Measurements from ENCODE around the gene MBNL2.

GRCh38 chr13:97403893-97404750 is 182.0 kb downstream of the MBNL2 start:
- TF ChIP-seq, protein P1, sequence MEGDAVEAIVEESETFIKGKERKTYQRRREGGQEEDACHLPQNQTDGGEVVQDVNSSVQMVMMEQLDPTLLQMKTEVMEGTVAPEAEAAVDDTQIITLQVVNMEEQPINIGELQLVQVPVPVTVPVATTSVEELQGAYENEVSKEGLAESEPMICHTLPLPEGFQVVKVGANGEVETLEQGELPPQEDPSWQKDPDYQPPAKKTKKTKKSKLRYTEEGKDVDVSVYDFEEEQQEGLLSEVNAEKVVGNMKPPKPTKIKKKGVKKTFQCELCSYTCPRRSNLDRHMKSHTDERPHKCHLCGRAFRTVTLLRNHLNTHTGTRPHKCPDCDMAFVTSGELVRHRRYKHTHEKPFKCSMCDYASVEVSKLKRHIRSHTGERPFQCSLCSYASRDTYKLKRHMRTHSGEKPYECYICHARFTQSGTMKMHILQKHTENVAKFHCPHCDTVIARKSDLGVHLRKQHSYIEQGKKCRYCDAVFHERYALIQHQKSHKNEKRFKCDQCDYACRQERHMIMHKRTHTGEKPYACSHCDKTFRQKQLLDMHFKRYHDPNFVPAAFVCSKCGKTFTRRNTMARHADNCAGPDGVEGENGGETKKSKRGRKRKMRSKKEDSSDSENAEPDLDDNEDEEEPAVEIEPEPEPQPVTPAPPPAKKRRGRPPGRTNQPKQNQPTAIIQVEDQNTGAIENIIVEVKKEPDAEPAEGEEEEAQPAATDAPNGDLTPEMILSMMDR (IDR thresholded peaks at IDR 0.05; ENCODE audit: low read depth, low read length): no peak
- no peak for TF ChIP-seq EZH2phosphoT487 (IDR thresholded peaks at IDR 0.05; ENCODE audit: low read depth)
